GM18867 (cell line): ENCODE measurements around the gene AGAP5.
"Not testable (repeated sequence)": the region's sequence is repeated elsewhere in the genome, so short reads cannot be mapped to it uniquely, and the experiment has no call there.

Experiments
- ATAC-seq: cut with Tn5 transposase; IDR thresholded peaks from one replicate; pipeline ENCODE4 v1.9.1; 2021; ENCODE audit warnings: mild to moderate bottlenecking, moderate library complexity; ENCODE audit not compliant: unreplicated experiment

The AGAP5 gene

GRCh38 chr10:73662705-73663104 lies 35.2 kb downstream of the AGAP5 start:
- not testable (repeated sequence) for ATAC-seq

GRCh38 chr10:73655990-73656298 lies 42.0 kb downstream of the AGAP5 start, which contains the start of gene SYNPO2L:
Gene SYNPO2L, minus strand, starts transcription at chr10:73656029. Its CDS starts 107 bp downstream, at chr10:73655922.
- no peak for ATAC-seq

GRCh38 chr10:73655257-73655989 lies 42.5 kb downstream of the AGAP5 start:
- no peak for ATAC-seq

- ATAC-seq: no peak
Observed at GRCh38 chr10:73653701-73654100, 44.2 kb downstream of the AGAP5 start.

GRCh38 chr10:73653195-73653594 lies 44.7 kb downstream of the AGAP5 start:
- no peak for ATAC-seq

- no peak for ATAC-seq
Observed at GRCh38 chr10:73650537-73651331, 47.2 kb downstream of the AGAP5 start.

- ATAC-seq: no peak
Observed at GRCh38 chr10:73649876-73650536, 47.9 kb downstream of the AGAP5 start.

- ATAC-seq: no peak
Observed at GRCh38 chr10:73648975-73649829, 48.7 kb downstream of the AGAP5 start.

GRCh38 chr10:73647875-73648651 lies 49.8 kb downstream of the AGAP5 start:
- no peak for ATAC-seq

- ATAC-seq: no peak
Observed at GRCh38 chr10:73647211-73647874, 50.6 kb downstream of the AGAP5 start.

GRCh38 chr10:73646598-73647041 lies 51.3 kb downstream of the AGAP5 start:
- no peak for ATAC-seq

GRCh38 chr10:73645251-73645650 lies 52.7 kb downstream of the AGAP5 start:
- ATAC-seq: no peak

- ATAC-seq: no peak
Observed at GRCh38 chr10:73644767-73645166, 53.1 kb downstream of the AGAP5 start.

- ATAC-seq: no peak
Observed at GRCh38 chr10:73644015-73644743, 53.7 kb downstream of the AGAP5 start.

GRCh38 chr10:73643362-73643761 lies 54.5 kb downstream of the AGAP5 start:
- no peak for ATAC-seq

GRCh38 chr10:73641328-73642060 lies 56.4 kb downstream of the AGAP5 start, which contains the start of gene MYOZ1:
Gene MYOZ1, minus strand, starts transcription at chr10:73641474. Its CDS starts 1,457 bp downstream, at chr10:73640017.
- no peak for ATAC-seq

- no peak for ATAC-seq
Observed at GRCh38 chr10:73639286-73639685, 58.6 kb downstream of the AGAP5 start.

GRCh38 chr10:73635781-73636180 lies 62.1 kb downstream of the AGAP5 start:
- no peak for ATAC-seq
